Measurements from ENCODE around the gene PPP1R9B. TPM values are rescaled to one million over a fixed set of nuclear protein-coding genes. Genes with fewer than 3 reads are reported as not detected.

The PPP1R9B gene
- total RNA-seq, 4 donors from 2014 or later: 16.6 to 38.0 (median 25.6) TPM

GRCh38 chr17:50190603-50191358 is 40.3 kb upstream of the PPP1R9B start:
- DNase-seq (ENCODE audit: low spot score) (no peak), ATAC-seq (ENCODE audit: low FRiP score) (no peak)
- no peak for TF ChIP-seq CTCF (IDR thresholded peaks at IDR 0.05)

- no peak for DNase-seq (ENCODE audit: low spot score)
- no peak for TF ChIP-seq CTCF (IDR thresholded peaks at IDR 0.05)
- no peak for ATAC-seq (ENCODE audit: low FRiP score)
Observed at GRCh38 chr17:50190293-50190602, 39.8 kb upstream of the PPP1R9B start.

GRCh38 chr17:50189550-50190292 is 39.2 kb upstream of the PPP1R9B start:
- no peak for DNase-seq (ENCODE audit: low spot score)

GRCh38 chr17:50188921-50189549 is 38.6 kb upstream of the PPP1R9B start:
- no peak for DNase-seq (ENCODE audit: low spot score)
- no peak for TF ChIP-seq CTCF (IDR thresholded peaks at IDR 0.05)
- no peak for ATAC-seq (ENCODE audit: low FRiP score)

More at GRCh38 chr17:50189550-50190292, 39.2 kb upstream of the PPP1R9B start:
- TF ChIP-seq CTCF (IDR thresholded peaks at IDR 0.05): no peak
- no peak for ATAC-seq (ENCODE audit: low FRiP score)

GRCh38 chr17:50188531-50188920 is 38.0 kb upstream of the PPP1R9B start:
- ATAC-seq (ENCODE audit: low FRiP score) (no peak), DNase-seq (ENCODE audit: low spot score) (no peak)
- no peak for TF ChIP-seq CTCF (IDR thresholded peaks at IDR 0.05)

GRCh38 chr17:50187751-50188530 is 37.5 kb upstream of the PPP1R9B start:
- no peak for TF ChIP-seq CTCF (IDR thresholded peaks at IDR 0.05)
- no peak for ATAC-seq (ENCODE audit: low FRiP score)
- DNase-seq (ENCODE audit: low spot score): no peak
